Right atrium auricular region (tissue), 2 donors: ENCODE results near the gene IGFBPL1. TPM values are rescaled to one million over a fixed set of nuclear protein-coding genes. Genes with fewer than 3 reads are reported as not detected.
"Not testable (repeated sequence)": the region's sequence is repeated elsewhere in the genome, so short reads cannot be mapped to it uniquely, and the experiment has no call there.

Source experiments
- DNase-seq: peaks from one replicate; pipeline ENCODE4 v3.0.0-alpha.2; 2019; ENCODE audit warnings: low spot score
- H3K27ac ChIP-seq, 2 donors: fragments of 200-600 bp; sonication (generic); 1 replicate in 1 of 2; 2 replicates in 1 of 2; pipeline ENCODE4 v1.5.1; 2016 to 2019
- H3K27me3 ChIP-seq, 2 donors: fragments of 200-600 bp; sonication (generic); one replicate each; pipeline versions ENCODE4 v1.5.1 to v1.6.0; 2017 to 2019
- H3K36me3 ChIP-seq: fragments of 200-600 bp; sonication (generic); one replicate; pipeline ENCODE4 v1.5.1; 2016
- H3K4me1 ChIP-seq, 2 donors: fragments of 200-600 bp; sonication (generic); one replicate each; pipeline versions ENCODE4 v1.5.1 to v1.6.0; 2017 to 2019
- H3K4me3 ChIP-seq, 2 donors: fragments of 200-600 bp; sonication (generic); 1 replicate in 1 of 2; 2 replicates in 1 of 2; pipeline ENCODE4 v1.5.1; 2017 to 2019; ENCODE audit warnings: mild to moderate bottlenecking in 1 of 2, moderate library complexity in 1 of 2
- H3K9me3 ChIP-seq, 2 donors: fragments of 200-600 bp; sonication (generic); one replicate each; pipeline ENCODE4 v1.5.1; 2019
- total RNA-seq, 2 donors: library from RNA; depleted of rRNA; stranded (reverse); fragments of >200 nt; gene quantifications; one replicate each; pipeline ENCODE4 v1.1.0, GENCODE V29; 2016
- TF ChIP-seq, protein P1 (sequence below), 2 donors: fragments of 200-600 bp; sonication (generic); IDR thresholded peaks; one replicate each; pipeline ENCODE4 v1.5.1; 2019; ENCODE audit warnings: antibody characterized with exemption in 2 of 2

Gene IGFBPL1
- total RNA-seq, 2 donors from 2014 or later, result 1.3 to 2.8 TPM

DNA sequence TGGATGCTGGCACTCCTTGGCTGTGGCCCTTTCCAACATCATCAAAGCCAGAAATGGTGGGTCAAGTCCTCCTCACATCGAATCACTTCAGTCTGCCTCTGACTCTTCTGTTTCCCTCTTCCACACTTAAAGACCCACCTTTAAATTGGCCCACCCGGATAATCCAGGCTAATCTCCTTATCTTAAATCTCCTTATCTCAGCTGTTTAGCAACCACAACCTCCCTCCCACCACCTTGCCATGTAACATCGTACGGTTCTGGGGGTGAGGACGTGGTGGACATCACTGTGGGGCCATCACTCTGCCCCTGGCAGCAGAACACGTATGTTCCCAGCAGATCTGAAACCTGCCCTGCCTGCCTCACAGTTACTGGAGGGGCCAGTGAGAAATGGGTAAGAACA, 11.5 kb downstream of the IGFBPL1 start:
- DNase-seq, result no peak
- Histone ChIP-seq H3K36me3 (no peaks in the 10 kb centered on the region), H3K27ac (no peak overlapping the region), H3K4me1 (no peaks in the 10 kb centered on the region), H3K4me3 (no peak overlapping the region), H3K27me3 (no peaks in the 10 kb centered on the region), H3K9me3 (no peaks in the 10 kb centered on the region)
- TF ChIP-seq, protein P1, sequence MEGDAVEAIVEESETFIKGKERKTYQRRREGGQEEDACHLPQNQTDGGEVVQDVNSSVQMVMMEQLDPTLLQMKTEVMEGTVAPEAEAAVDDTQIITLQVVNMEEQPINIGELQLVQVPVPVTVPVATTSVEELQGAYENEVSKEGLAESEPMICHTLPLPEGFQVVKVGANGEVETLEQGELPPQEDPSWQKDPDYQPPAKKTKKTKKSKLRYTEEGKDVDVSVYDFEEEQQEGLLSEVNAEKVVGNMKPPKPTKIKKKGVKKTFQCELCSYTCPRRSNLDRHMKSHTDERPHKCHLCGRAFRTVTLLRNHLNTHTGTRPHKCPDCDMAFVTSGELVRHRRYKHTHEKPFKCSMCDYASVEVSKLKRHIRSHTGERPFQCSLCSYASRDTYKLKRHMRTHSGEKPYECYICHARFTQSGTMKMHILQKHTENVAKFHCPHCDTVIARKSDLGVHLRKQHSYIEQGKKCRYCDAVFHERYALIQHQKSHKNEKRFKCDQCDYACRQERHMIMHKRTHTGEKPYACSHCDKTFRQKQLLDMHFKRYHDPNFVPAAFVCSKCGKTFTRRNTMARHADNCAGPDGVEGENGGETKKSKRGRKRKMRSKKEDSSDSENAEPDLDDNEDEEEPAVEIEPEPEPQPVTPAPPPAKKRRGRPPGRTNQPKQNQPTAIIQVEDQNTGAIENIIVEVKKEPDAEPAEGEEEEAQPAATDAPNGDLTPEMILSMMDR (IDR thresholded peaks at IDR 0.05), result no peak

DNA sequence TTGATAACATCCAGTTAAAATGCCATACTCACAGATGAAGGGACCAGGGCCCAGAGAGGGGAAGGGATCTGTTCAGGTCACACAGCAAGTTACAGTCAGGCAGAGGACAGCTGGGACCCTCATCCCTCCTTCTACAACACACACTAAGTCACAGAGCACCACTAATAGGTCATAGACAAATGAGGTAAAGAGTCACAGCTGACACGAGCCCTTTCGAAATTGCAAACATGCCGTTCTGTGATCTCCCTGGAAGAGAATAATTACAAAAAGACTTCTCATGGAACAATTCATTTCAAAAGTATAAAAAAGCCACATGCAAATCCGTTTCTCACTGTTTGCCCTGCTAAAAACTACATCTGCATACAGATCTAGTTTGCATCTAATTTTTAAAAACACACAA, 15.5 kb downstream of the IGFBPL1 start:
- Histone ChIP-seq H3K27me3 (no peaks in the 10 kb centered on the region), H3K36me3 (no peaks in the 10 kb centered on the region), H3K27ac (no peak overlapping the region), H3K9me3 (no peaks in the 10 kb centered on the region), H3K4me1 (no peaks in the 10 kb centered on the region), H3K4me3 (no peak overlapping the region)
- TF ChIP-seq, protein P1 (IDR thresholded peaks at IDR 0.05), result no peak
- DNase-seq, result no peak

DNA sequence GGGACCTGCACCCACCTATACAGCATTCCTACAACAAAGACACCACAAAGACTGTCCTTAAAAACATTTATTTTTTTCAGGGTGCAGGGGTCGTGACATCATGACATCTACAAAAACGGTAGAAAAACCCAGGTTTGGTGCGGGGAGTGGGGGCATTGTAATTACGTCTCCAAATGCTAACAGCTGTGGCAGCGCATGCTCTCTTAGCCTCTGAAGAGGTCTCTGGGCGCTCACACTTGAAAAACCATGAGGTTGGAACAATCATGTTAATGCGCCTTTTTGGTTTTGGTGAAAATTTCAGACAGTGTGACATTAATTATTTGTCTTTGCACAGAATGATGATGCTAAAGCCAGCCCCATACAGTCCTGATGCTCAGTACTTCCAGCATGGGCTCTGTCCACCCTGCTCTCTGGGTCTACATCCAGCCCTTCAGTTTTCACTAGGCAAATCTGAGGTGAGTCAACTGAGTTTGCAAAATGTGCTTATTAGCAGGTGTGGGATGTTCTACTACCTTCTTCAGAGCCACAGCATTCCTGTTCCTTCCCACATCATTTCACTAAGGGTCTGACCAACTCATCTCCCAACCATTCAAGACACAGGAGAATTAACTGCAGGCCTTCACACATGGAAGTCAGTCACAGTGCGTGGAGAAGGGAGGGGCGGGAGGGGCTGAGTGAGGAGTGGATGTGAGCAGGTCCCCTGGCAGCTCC, 17.6 kb downstream of the IGFBPL1 start:
- no peak for DNase-seq
- H3K4me3 ChIP-seq, result no peak overlapping the region
- no peaks in the 10 kb centered on the region for H3K36me3 ChIP-seq
- H3K27me3 ChIP-seq, result no peaks in the 10 kb centered on the region
- no peak overlapping the region for H3K27ac ChIP-seq
- TF ChIP-seq, protein P1 (IDR thresholded peaks at IDR 0.05), result no peak
- no peaks in the 10 kb centered on the region for H3K9me3 ChIP-seq
- H3K4me1 ChIP-seq, result no peaks in the 10 kb centered on the region

DNA sequence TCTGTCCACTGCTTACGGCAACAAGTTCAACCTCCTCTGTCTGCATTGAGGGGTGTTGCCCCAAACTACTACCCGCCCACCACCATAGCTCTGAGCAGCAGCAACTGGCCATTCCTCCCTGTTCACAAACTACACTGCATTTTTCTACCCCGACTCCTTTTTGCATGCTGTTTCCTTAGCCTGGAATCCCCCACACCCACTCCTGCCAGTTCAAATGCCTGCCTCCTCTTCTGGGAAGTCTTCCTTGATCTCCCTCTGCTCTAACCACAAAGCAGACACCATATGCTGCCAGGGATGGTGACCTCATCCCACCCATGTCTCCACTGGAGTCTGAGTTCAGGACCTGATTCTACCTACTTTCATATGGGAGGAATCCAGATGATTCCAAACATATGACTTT, 18.5 kb downstream of the IGFBPL1 start:
- Histone ChIP-seq H3K4me3 (no peak overlapping the region), H3K27ac (no peak overlapping the region), H3K4me1 (no peaks in the 10 kb centered on the region), H3K27me3 (no peaks in the 10 kb centered on the region), H3K9me3 (no peaks in the 10 kb centered on the region), H3K36me3 (no peaks in the 10 kb centered on the region)
- no peak for DNase-seq
- TF ChIP-seq, protein P1 (IDR thresholded peaks at IDR 0.05), result no peak

DNA sequence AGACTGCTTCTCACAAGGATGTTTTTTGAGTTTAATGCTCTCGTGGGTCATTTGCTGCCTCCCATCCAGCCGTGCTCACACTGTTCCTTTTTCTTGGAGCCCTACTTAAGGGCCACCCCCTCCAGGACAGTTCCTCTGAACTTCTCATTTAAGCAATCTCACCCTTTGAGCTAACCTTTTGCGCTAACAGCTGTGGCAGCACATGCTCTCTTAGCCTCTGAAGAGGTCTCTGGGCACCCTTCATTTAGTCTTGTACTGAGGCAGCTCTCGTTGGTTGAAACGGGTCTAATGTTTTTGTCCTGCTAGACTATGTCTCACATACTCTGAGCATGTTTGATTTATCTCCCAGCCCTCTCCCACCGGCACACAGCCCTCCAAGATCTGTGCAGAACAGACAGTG, 19.9 kb downstream of the IGFBPL1 start:
- no peak overlapping the region for H3K4me3 ChIP-seq
- DNase-seq, result no peak
- peaks cover 0 to 3% of the 10 kb centered on the region in 2 donors for H3K4me1 ChIP-seq
- no peaks in the 10 kb centered on the region for H3K27me3 ChIP-seq
- H3K36me3 ChIP-seq, result no peaks in the 10 kb centered on the region
- H3K9me3 ChIP-seq, result no peaks in the 10 kb centered on the region
- TF ChIP-seq, protein P1 (IDR thresholded peaks at IDR 0.05), result no peak
- no peak overlapping the region for H3K27ac ChIP-seq

DNA sequence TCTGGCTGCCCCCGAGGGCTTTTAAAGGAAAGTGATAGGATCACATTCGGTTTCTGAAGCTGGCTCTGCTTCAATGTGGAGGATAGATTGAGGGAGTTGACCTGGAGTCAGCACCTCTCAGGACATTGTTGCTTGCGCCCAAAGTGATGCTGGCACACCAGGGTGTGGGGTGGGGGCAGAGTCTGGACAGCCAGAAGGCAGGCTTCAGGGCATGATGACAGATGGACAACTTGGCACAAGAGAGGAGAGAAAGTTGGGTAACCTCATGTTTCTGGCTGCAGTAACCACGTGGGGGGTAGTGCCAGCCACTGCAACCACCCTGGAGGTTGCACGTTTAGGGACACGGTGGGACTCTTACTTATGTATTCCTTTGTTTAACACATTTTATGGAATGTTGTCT, 22.3 kb downstream of the IGFBPL1 start:
- TF ChIP-seq, protein P1 (IDR thresholded peaks at IDR 0.05), result no peak
- Histone ChIP-seq H3K4me1 (peaks cover 0 to 3% of the 10 kb centered on the region in 2 donors), H3K9me3 (no peaks in the 10 kb centered on the region), H3K36me3 (peaks cover 2% of the 10 kb centered on the region), H3K4me3 (no peak overlapping the region), H3K27me3 (no peaks in the 10 kb centered on the region), H3K27ac (no peak overlapping the region)
- DNase-seq, result no peak

DNA sequence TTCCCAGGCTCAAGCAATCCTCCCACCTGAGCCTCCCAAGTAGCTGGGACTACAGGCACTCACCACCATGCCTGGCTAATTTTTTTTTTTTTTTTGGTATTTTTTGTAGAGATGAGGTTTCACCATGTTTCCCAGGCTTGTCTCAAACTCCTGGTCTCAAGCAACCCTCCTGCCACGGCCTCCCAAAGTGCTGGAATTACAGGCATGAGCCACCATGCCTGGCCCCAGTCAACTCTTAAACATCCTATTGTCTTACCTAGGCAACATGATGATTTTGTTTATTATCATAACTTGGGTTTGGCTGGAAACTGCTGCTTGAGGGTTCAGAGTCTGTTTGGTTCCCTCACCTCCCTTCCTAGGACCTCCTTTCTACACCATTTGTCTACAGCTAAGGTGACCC, 25.1 kb downstream of the IGFBPL1 start:
- not testable (repeated sequence) for H3K27ac ChIP-seq, H3K4me1 ChIP-seq
- peaks cover 16% of the 10 kb centered on the region for H3K36me3 ChIP-seq

More for the DNA sequence above, 25.1 kb downstream of the IGFBPL1 start:
- not testable (repeated sequence) for H3K4me3 ChIP-seq, DNase-seq, H3K9me3 ChIP-seq, H3K27me3 ChIP-seq
